Thyroid gland (tissue), 4 donors: Measurements from ENCODE around the gene PIAS4.

ENCODE experiments used
- CTCF ChIP-seq, 6 experiments: fragments of 200-600 bp in 3 of 6; fragments of 450-650 bp in 3 of 6; sonication (generic) in 3 of 6; IDR thresholded peaks; one replicate each; pipeline ENCODE4 v1.5.1; 2016 to 2019; ENCODE audit warnings: antibody characterized with exemption in 6 of 6, mild to moderate bottlenecking in 2 of 6, inconsistent platforms in 1 of 6, moderate library complexity in 1 of 6
- POLR2A ChIP-seq, 2 donors: fragments of 450-650 bp; IDR thresholded peaks; one replicate each; pipeline ENCODE4 v1.6.1; 2017; ENCODE audit warnings: antibody characterized with exemption in 2 of 2, mild to moderate bottlenecking in 2 of 2, moderate library complexity in 1 of 2

- TF ChIP-seq CTCF (IDR thresholded peaks at IDR 0.05) (no peak), POLR2A (IDR thresholded peaks at IDR 0.05) (no peak)
Observed at GRCh38 chr19:4065430-4066175, 58.1 kb downstream of the PIAS4 start.
